Erythroblast (primary cell): ENCODE results near the gene NCKAP5.

Experiments
- GATA1 ChIP-seq: IDR thresholded peaks from 2 replicates; pipeline ENCODE4 v1.6.1; 2011; ENCODE audit warnings: low read depth, mild to moderate bottlenecking, control low read depth, low read length, moderate library complexity
- POLR2A ChIP-seq: IDR thresholded peaks from 2 replicates; pipeline ENCODE4 v1.6.1; 2011; ENCODE audit warnings: mild to moderate bottlenecking, low read length

DNA sequence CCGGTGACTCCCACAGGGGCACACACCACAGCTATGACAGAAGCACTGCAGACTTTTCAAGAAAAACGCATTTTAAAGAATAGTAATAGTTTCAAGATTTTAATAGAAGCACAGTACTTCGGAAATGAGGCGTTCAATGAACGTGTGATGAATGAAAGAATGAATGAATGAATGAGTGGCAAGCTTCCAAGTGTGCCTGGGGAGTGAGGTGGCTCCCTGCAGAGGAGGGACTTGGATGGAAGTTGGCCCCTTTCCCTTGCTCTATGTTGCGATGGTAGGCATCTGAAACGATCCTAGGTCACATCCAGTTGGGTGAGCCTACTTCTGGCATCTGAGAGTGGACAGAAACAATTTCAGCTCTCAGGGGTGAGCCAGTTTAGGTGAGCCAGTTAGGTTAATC lies 65.6 kb downstream of the NCKAP5 start:
- no peak for TF ChIP-seq POLR2A
- TF ChIP-seq GATA1, result no peak
